ENCODE results near the gene CPSF3.

- TF ChIP-seq EP300 (IDR thresholded peaks at IDR 0.05; ENCODE audit: borderline replicate concordance) = no peak
- no peak for TF ChIP-seq YY1 (IDR thresholded peaks at IDR 0.05; ENCODE audit: low read depth)
- TF ChIP-seq TAF1 (IDR thresholded peaks at IDR 0.05; ENCODE audit: low read depth) = no peak
- TF ChIP-seq, protein P1, sequence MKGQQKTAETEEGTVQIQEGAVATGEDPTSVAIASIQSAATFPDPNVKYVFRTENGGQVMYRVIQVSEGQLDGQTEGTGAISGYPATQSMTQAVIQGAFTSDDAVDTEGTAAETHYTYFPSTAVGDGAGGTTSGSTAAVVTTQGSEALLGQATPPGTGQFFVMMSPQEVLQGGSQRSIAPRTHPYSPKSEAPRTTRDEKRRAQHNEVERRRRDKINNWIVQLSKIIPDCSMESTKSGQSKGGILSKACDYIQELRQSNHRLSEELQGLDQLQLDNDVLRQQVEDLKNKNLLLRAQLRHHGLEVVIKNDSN (IDR thresholded peaks at IDR 0.05) = no peak
- TF ChIP-seq MAX (IDR thresholded peaks at IDR 0.05) = no peak
- no peak for TF ChIP-seq ZBTB7A (IDR thresholded peaks at IDR 0.05; ENCODE audit: low read depth)
- no peak for TF ChIP-seq CEBPB (IDR thresholded peaks at IDR 0.05)
- no peak for TF ChIP-seq REST (IDR thresholded peaks at IDR 0.05; ENCODE audit: low read depth)
- TF ChIP-seq TEAD4 (IDR thresholded peaks at IDR 0.05) = no peak
Measured at GRCh38 chr2:9390991-9391390, 32.5 kb upstream of the CPSF3 start.

Measured in Ishikawa (cell line).